SH-SY5Y (cell line): Measurements from ENCODE around the gene GRM8.

Experiments
- GATA2 ChIP-seq: IDR thresholded peaks from 2 replicates; pipeline ENCODE4 v1.6.1; 2011; ENCODE audit warnings: mild to moderate bottlenecking, low read depth, low read length
- GATA3 ChIP-seq: IDR thresholded peaks from 2 replicates; pipeline ENCODE4 v1.6.1; 2011; ENCODE audit warnings: low read depth, mild to moderate bottlenecking, low read length, moderate library complexity

GRCh38 chr7:126447984-126448383, 804.8 kb downstream of the GRM8 start:
- TF ChIP-seq GATA2 (no peak), GATA3 (no peak)
